NCI-H774 (cell line): ENCODE measurements around the gene ITGB4.

Experiments
- DNase-seq: peaks from one replicate; lab custom pipeline; 2025; lab: John Stamatoyannopoulos, UW

The ITGB4 gene

GRCh38 chr17:75731716-75732498 lies 10.6 kb downstream of the ITGB4 start:
- no peak for DNase-seq

- DNase-seq, result no peak
These were observed 12.2 kb downstream of the ITGB4 start for GRCh38 chr17:75733471-75733870.

- no peak for DNase-seq
These were observed 13.5 kb downstream of the ITGB4 start for GRCh38 chr17:75734674-75735294.

GRCh38 chr17:75736173-75736835 lies 15.0 kb downstream of the ITGB4 start:
- no peak for DNase-seq

- no peak for DNase-seq
These were observed 16.1 kb downstream of the ITGB4 start for GRCh38 chr17:75737133-75737962.

GRCh38 chr17:75738218-75738802 lies 17.1 kb downstream of the ITGB4 start:
- no peak for DNase-seq

- no peak for DNase-seq
These were observed 17.9 kb downstream of the ITGB4 start for GRCh38 chr17:75739174-75739573.

GRCh38 chr17:75739801-75740200 lies 18.5 kb downstream of the ITGB4 start:
- DNase-seq, result no peak

GRCh38 chr17:75740215-75740614 lies 19.0 kb downstream of the ITGB4 start:
- DNase-seq, result no peak

GRCh38 chr17:75740631-75741077 lies 19.4 kb downstream of the ITGB4 start:
- no peak for DNase-seq

- DNase-seq, result no peak
These were observed 21.1 kb downstream of the ITGB4 start for GRCh38 chr17:75742337-75742736.

- no peak for DNase-seq
These were observed 22.5 kb downstream of the ITGB4 start for GRCh38 chr17:75743625-75744206.

- no peak for DNase-seq
These were observed 27.4 kb downstream of the ITGB4 start for GRCh38 chr17:75748706-75749105.

GRCh38 chr17:75749545-75750389 lies 28.5 kb downstream of the ITGB4 start:
- peak; percentile 69 for DNase-seq

- DNase-seq, result no peak
These were observed 29.6 kb downstream of the ITGB4 start for GRCh38 chr17:75750661-75751423.

- DNase-seq, result no peak
These were observed 30.6 kb downstream of the ITGB4 start for GRCh38 chr17:75751676-75752404.

GRCh38 chr17:75752405-75752709 lies 31.1 kb downstream of the ITGB4 start:
- no peak for DNase-seq

- DNase-seq, result no peak
These were observed 31.7 kb downstream of the ITGB4 start for GRCh38 chr17:75752802-75753513.
